Naive thymus-derived CD8-positive, alpha-beta T cell (primary cell): Measurements from ENCODE around the gene ING3. TPM values are rescaled to one million over a fixed set of nuclear protein-coding genes. Genes with fewer than 3 reads are reported as not detected.

Experiments
- ATAC-seq, 2 donors: fragments of 150-1000 bp; cut with Tn5 transposase in 1 of 2; sonication (Bioruptor Pico), chemical (Tn5 transposase) in 1 of 2; 1 replicate in 1 of 2; 2 replicates in 1 of 2; pipeline ENCODE4 v1.10.0; 2021; ENCODE audit warnings: mild to moderate bottlenecking in 2 of 2, moderate library complexity in 2 of 2
- POLR2A ChIA-PET: fragments of 350-600 bp; sonication (Branson Sonifier 250); formaldehyde crosslinking; loops from one replicate; lab custom pipeline; 2021; ENCODE audit warnings: antibody characterized with exemption; lab: Charles Lee
- DNase-seq, 10 donors: peaks; one replicate each; pipeline versions ENCODE4 v3.0.0 to v3.0.0-alpha.2; 2020 to 2022
- H3K27ac Mint-ChIP-seq, 10 donors: one replicate each; pipeline ENCODE4 v1.8.0; 2020 to 2022; ENCODE audit warnings: mild to moderate bottlenecking in 10 of 10, mixed read lengths in 10 of 10, moderate library complexity in 4 of 10, inconsistent platforms in 1 of 10
- H3K27me3 Mint-ChIP-seq, 5 donors: one replicate each; pipeline ENCODE4 v1.8.0; 2021 to 2022; ENCODE audit warnings: mixed read lengths in 5 of 5
- H3K36me3 Mint-ChIP-seq, 3 donors: one replicate each; pipeline ENCODE4 v1.8.0; 2020 to 2022; ENCODE audit warnings: mixed read lengths in 3 of 3, mild to moderate bottlenecking in 2 of 3, inconsistent platforms in 1 of 3
- H3K4me1 Mint-ChIP-seq, 4 donors: one replicate each; pipeline ENCODE4 v1.8.0; 2021 to 2022; ENCODE audit warnings: mixed read lengths in 4 of 4
- H3K4me3 Mint-ChIP-seq, 10 donors: one replicate each; pipeline ENCODE4 v1.8.0; 2020 to 2022; ENCODE audit warnings: mild to moderate bottlenecking in 10 of 10, mixed read lengths in 10 of 10, moderate library complexity in 6 of 10, inconsistent platforms in 1 of 10
- H3K9me3 Mint-ChIP-seq, 9 donors: one replicate each; pipeline ENCODE4 v1.8.0; 2020 to 2022; ENCODE audit warnings: mixed read lengths in 9 of 9, mild to moderate bottlenecking in 3 of 9, inconsistent platforms in 1 of 9, moderate library complexity in 1 of 9
- polyA plus RNA-seq, 3 donors: library from polyadenylated mRNA; unstranded; fragments of 300-500 nt; fragmentation: Illumina TruSeq; gene quantifications; one replicate each; pipeline ENCODE4 v1.2.3, GENCODE V29; 2021
- total RNA-seq, 8 experiments: library from RNA in 2 of 8; stranded (reverse) in 2 of 8; gene quantifications; one replicate each; pipeline ENCODE4 v1.2.3 and lab custom pipeline; 2021 to 2026

Gene ING3
- total and polyA plus RNA-seq, 5 experiments from 2014 or later: 27.8 to 34.3 (median 29.4) TPM

GRCh38 chr7:120992965-120993494 lies 42.5 kb downstream of the ING3 start:
- Mint-ChIP-seq H3K27me3 (peaks cover 20 to 31% (median 21%) of the 10 kb centered on the region in 5 donors), H3K4me3 (no peak overlapping the region), H3K4me1 (peaks cover 23 to 47% (median 33%) of the 10 kb centered on the region in 4 donors), H3K9me3 (no peaks in the 10 kb centered on the region), H3K36me3 (no peaks in the 10 kb centered on the region), H3K27ac (no peak overlapping the region)
- DNase-seq (no peak), ATAC-seq (no peak)
- POLR2A ChIA-PET: no interaction called here

GRCh38 chr7:120993553-120994191 lies 43.1 kb downstream of the ING3 start:
- H3K36me3 Mint-ChIP-seq: no peaks in the 10 kb centered on the region
- H3K27me3 Mint-ChIP-seq: peaks cover 16 to 25% (median 19%) of the 10 kb centered on the region in 5 donors
- no peak for ATAC-seq
- no peak overlapping the region for H3K27ac Mint-ChIP-seq
- H3K4me3 Mint-ChIP-seq: no peak overlapping the region
- DNase-seq: no peak
- POLR2A ChIA-PET: no interaction called here
- peaks cover 21 to 41% (median 28%) of the 10 kb centered on the region in 4 donors for H3K4me1 Mint-ChIP-seq
- H3K9me3 Mint-ChIP-seq: no peaks in the 10 kb centered on the region

DNA sequence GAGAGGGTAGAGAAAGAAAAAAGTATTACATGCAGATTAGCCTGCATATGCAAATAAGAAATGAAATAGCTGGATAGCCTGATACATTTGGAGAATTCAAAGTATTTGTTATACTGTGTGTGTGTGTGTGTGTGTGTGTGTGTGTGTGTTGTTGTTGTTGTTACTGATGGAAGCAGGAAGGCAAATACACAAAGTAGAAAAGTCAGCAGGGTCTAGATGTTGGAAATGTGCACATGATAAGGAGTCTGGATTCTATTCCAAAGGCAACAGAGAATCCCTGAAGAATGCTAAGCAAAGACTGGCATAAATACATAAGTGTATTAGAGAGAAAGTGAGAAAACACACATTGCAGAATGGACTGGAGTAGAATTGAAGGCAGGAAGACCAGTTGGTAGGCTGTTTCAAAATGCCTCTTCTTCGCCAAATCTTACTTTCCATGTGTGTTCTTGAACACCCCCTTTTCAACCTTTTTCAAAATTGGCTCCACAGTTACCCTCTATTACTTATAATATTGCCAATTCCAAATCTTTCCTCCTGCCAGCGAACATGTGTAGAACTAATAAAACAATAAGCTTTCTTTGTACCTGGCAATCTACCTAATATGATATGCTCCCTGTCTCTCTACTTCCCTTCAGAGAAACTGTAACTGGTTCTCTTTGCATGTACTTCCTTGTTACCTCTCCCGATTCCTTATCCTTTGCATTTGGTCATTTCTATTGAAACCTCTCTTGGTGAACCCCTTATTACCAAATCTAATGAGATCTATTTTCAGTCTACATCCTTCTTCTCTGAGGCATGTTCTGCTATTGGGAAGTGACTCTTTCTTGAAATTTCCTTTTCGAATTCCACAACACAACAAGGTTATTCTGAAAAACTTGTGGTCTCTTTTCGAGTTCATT lies 44.2 kb downstream of the ING3 start:
- no peaks in the 10 kb centered on the region for H3K9me3 Mint-ChIP-seq
- POLR2A ChIA-PET: no interaction called here
- ATAC-seq: no peak
- no peak for DNase-seq
- H3K27me3 Mint-ChIP-seq: peaks cover 6 to 14% (median 8%) of the 10 kb centered on the region in 5 donors
- H3K4me3 Mint-ChIP-seq: no peak overlapping the region
- peaks cover 16 to 30% (median 23%) of the 10 kb centered on the region in 4 donors for H3K4me1 Mint-ChIP-seq
- H3K36me3 Mint-ChIP-seq: no peaks in the 10 kb centered on the region
- H3K27ac Mint-ChIP-seq: peak overlapping the region in 1 of 10 donors; percentile 52

DNA sequence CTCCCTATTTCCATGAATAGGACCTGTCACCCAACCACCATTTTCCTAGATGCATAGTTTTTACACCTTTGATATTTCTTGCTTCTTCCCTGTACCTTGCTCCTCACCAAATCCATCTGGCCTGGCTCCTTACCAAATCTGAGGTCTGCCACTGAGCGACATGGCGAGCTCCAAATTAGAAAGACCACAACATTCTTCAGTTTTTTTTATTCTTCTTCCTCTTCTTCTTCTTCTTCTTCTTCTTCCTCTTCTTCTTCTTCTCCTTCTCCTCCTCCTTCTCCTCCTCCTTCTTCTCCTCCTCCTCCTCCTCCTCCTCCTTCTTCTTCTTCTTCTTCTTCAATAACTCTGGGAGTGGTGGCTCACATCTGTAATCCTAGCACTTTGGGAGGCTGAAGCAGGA lies 45.1 kb downstream of the ING3 start:
- H3K4me3 Mint-ChIP-seq: no peak overlapping the region
- H3K36me3 Mint-ChIP-seq: no peaks in the 10 kb centered on the region
- ATAC-seq: no peak
- POLR2A ChIA-PET: interaction anchor here (0.5 to 1.0 kb wide), 2 partner anchors 45 to 404 kb away, joined by 4 to 5 read pairs; partner anchors contain the start of gene ING3
- peaks cover 19 to 31% (median 27%) of the 10 kb centered on the region in 4 donors for H3K4me1 Mint-ChIP-seq
- DNase-seq: no peak
- H3K27me3 Mint-ChIP-seq: peaks cover 1 to 7% (median 4%) of the 10 kb centered on the region in 5 donors
- H3K9me3 Mint-ChIP-seq: no peaks in the 10 kb centered on the region
- H3K27ac Mint-ChIP-seq: peak overlapping the region in 2 of 10 donors; percentile 1 to 11

GRCh38 chr7:120996333-120996987 lies 45.9 kb downstream of the ING3 start:
- Mint-ChIP-seq H3K9me3 (no peaks in the 10 kb centered on the region), H3K4me3 (peak overlapping the region in 4 of 10 donors; percentile 28 to 58 (median 56)), H3K36me3 (no peaks in the 10 kb centered on the region), H3K4me1 (peaks cover 19 to 30% (median 26%) of the 10 kb centered on the region in 4 donors), H3K27me3 (peaks cover 0 to 7% (median 3%) of the 10 kb centered on the region in 5 donors), H3K27ac (peak overlapping the region in 2 of 10 donors; percentile 1 to 30)
- peak; percentile 93 to 96 for ATAC-seq
- DNase-seq: peak in 9 of 10 donors; percentile 27 to 83 (median 64)
- POLR2A ChIA-PET: interaction anchor here (0.5 to 1.0 kb wide), 3 partner anchors 8 to 403 kb away, joined by 3 to 5 read pairs (median 4); partner anchors contain the start of gene ING3

GRCh38 chr7:120996988-120997345 lies 46.4 kb downstream of the ING3 start:
- H3K27me3 Mint-ChIP-seq: peaks cover 0 to 7% (median 3%) of the 10 kb centered on the region in 5 donors
- no peak for ATAC-seq
- no peaks in the 10 kb centered on the region for H3K36me3 Mint-ChIP-seq
- no peak for DNase-seq
- no peaks in the 10 kb centered on the region for H3K9me3 Mint-ChIP-seq
- H3K27ac Mint-ChIP-seq: peak overlapping the region in 1 of 10 donors; percentile 30
- H3K4me1 Mint-ChIP-seq: peaks cover 19 to 30% (median 26%) of the 10 kb centered on the region in 4 donors
- POLR2A ChIA-PET: no interaction called here
- H3K4me3 Mint-ChIP-seq: peak overlapping the region in 5 of 10 donors; percentile 28 to 58 (median 54)

DNA sequence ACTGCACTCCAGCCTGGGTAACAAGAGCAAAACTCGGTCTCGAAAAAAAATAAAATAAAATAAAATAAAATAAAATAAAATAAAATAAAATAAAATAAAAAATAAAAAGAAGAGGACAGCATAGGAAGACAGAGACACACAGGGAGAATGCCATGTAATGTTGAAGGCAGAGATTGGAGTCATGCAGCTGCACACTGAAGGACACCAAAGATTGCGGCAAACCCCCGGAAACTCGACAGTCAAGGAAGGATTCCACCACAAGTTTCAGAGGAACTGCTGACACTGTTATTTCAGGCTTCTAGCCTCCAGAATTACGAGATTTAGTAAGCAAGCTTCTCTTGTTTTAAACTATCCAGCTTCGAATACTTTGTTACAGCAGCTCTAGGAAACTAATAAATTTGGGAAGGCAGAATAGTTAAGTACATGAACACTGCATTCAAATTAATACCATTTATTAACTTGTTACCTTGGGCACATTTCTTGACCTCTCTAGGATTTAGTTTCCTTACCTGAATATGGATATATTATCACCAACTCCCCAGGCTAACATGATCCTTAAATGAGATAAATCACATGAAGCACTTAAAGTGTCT lies 47.4 kb downstream of the ING3 start:
- peaks cover 19 to 30% (median 26%) of the 10 kb centered on the region in 4 donors for H3K4me1 Mint-ChIP-seq
- H3K36me3 Mint-ChIP-seq: no peaks in the 10 kb centered on the region
- no peak overlapping the region for H3K27ac Mint-ChIP-seq
- no peaks in the 10 kb centered on the region for H3K9me3 Mint-ChIP-seq
- peaks cover 0 to 7% (median 2%) of the 10 kb centered on the region in 5 donors for H3K27me3 Mint-ChIP-seq
- ATAC-seq (no peak), DNase-seq (no peak)
- POLR2A ChIA-PET: interaction anchor here (1.1 kb wide), 1 partner anchor 10 kb away, joined by 3 read pairs; the partner anchor contains the start of gene CPED1
- H3K4me3 Mint-ChIP-seq: no peak overlapping the region

DNA sequence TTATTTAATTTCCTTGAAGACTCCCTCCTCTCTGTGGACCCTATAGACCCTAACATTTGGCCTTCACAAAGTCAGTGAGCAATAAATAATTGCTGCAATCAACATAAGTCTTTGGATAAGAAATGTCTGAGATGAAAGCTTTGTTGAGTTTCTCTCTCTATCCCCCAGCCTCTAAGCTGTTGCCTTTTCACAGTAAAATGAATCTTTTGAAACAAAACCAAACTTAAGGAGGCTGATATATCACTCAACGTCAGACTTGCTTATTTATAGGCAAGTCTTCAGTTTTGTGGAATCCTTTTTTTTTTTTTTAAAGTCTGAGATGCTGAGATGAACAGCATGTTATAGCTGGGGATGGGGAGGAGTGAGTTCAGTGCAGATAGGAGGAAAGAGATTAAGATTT lies 47.9 kb downstream of the ING3 start:
- no peak for DNase-seq
- POLR2A ChIA-PET: interaction anchor here (0.7 to 1.1 kb wide), 2 partner anchors 11 to 429 kb away, joined by 3 read pairs; partner anchors contain the start of gene CPED1
- Mint-ChIP-seq H3K4me1 (peaks cover 19 to 30% (median 26%) of the 10 kb centered on the region in 4 donors), H3K4me3 (no peak overlapping the region), H3K9me3 (no peaks in the 10 kb centered on the region), H3K36me3 (no peaks in the 10 kb centered on the region), H3K27me3 (peaks cover 2 to 13% (median 3%) of the 10 kb centered on the region in 5 donors), H3K27ac (no peak overlapping the region)
- no peak for ATAC-seq

- Mint-ChIP-seq H3K9me3 (no peaks in the 10 kb centered on the region), H3K4me1 (peaks cover 19 to 30% (median 26%) of the 10 kb centered on the region in 4 donors), H3K36me3 (no peaks in the 10 kb centered on the region), H3K27me3 (peaks cover 4 to 18% (median 5%) of the 10 kb centered on the region in 5 donors), H3K27ac (no peak overlapping the region), H3K4me3 (no peak overlapping the region)
- POLR2A ChIA-PET: interaction anchor here (0.7 to 1.1 kb wide), 2 partner anchors 11 to 429 kb away, joined by 3 read pairs; partner anchors contain the start of gene CPED1
- no peak for DNase-seq
- ATAC-seq: no peak
Observed at GRCh38 chr7:120998996-120999565, 48.5 kb downstream of the ING3 start.

GRCh38 chr7:121000081-121000983 lies 49.8 kb downstream of the ING3 start:
- Mint-ChIP-seq H3K4me1 (peaks cover 17 to 24% (median 20%) of the 10 kb centered on the region in 4 donors), H3K27me3 (peaks cover 4 to 21% (median 10%) of the 10 kb centered on the region in 5 donors), H3K36me3 (peaks cover 0 to 4% (median 0%) of the 10 kb centered on the region in 3 donors), H3K4me3 (peak overlapping the region in 1 of 10 donors; percentile 19), H3K27ac (no peak overlapping the region), H3K9me3 (no peaks in the 10 kb centered on the region)
- ATAC-seq (no peak), DNase-seq (no peak)
- POLR2A ChIA-PET: no interaction called here
